Endothelial cell of umbilical vein (primary cell): ENCODE results near the gene LAG3.

Experiments
- CTCF ChIP-seq, 2 donors: IDR thresholded peaks; 1 replicate in 1 of 2; 2 replicates in 1 of 2; pipeline ENCODE4 v1.5.1; 2011; ENCODE audit warnings: low read length in 2 of 2, mild to moderate bottlenecking in 2 of 2, moderate library complexity in 2 of 2, control low read depth in 1 of 2, inconsistent platforms in 1 of 2, low read depth in 1 of 2; ENCODE audit not compliant: insufficient read depth in 1 of 2; ENCODE audit errors: extremely low read depth in 1 of 2
- EZH2 ChIP-seq: IDR thresholded peaks from 2 replicates; pipeline ENCODE4 v1.6.1; 2012; ENCODE audit warnings: borderline replicate concordance, low read depth, mild to moderate bottlenecking, moderate library complexity, low read length, inconsistent platforms; ENCODE audit not compliant: severe bottlenecking
- GATA2 ChIP-seq: IDR thresholded peaks from 2 replicates; pipeline ENCODE4 v1.7.0; 2011; ENCODE audit warnings: low read depth, mild to moderate bottlenecking, moderate library complexity, mixed read lengths, low read length; ENCODE audit not compliant: insufficient read length, insufficient read depth
- JUN ChIP-seq: IDR thresholded peaks from 2 replicates; pipeline ENCODE4 v1.6.1; 2011; ENCODE audit warnings: borderline replicate concordance, low read depth; ENCODE audit not compliant: insufficient read length, insufficient read depth
- MAX ChIP-seq: IDR thresholded peaks from 2 replicates; pipeline ENCODE4 v1.6.1; 2011; ENCODE audit not compliant: insufficient read depth, insufficient read length
- MYC ChIP-seq: IDR thresholded peaks from one replicate; pipeline ENCODE4 v1.6.1; 2011; ENCODE audit warnings: mild to moderate bottlenecking, low read depth, low read length
- POLR2A ChIP-seq: IDR thresholded peaks from 2 replicates; pipeline ENCODE4 v1.6.1; 2012; ENCODE audit warnings: low read depth, mild to moderate bottlenecking, control low read depth, low read length
- POLR2AphosphoS5 ChIP-seq: IDR thresholded peaks from 2 replicates; pipeline ENCODE4 v1.6.1; 2012; ENCODE audit warnings: low read depth, mild to moderate bottlenecking, control low read depth, low read length, moderate library complexity; ENCODE audit not compliant: insufficient read depth

- TF ChIP-seq POLR2AphosphoS5 = no peak
- TF ChIP-seq MYC = no peak
- no peak for TF ChIP-seq CTCF (IDR thresholded peaks at IDR 0.05; ENCODE audit: extremely low read depth in 1 of 2, insufficient read depth in 1 of 2, low read depth in 1 of 2, low read length in 2 of 2)
- no peak for TF ChIP-seq GATA2
- no peak for TF ChIP-seq EZH2
- no peak for TF ChIP-seq MAX
- TF ChIP-seq POLR2A = no peak
- TF ChIP-seq JUN = no peak
Observed at GRCh38 chr12:6779708-6780432, 7.5 kb downstream of the LAG3 start.
